Activated naive CD8-positive, alpha-beta T cell treated with anti-CD3 and anti-CD28 coated beads, Interleukin-2, amount 50 U/mL, for 24 hours (primary cell): ENCODE results near the gene NSD2.
"Not testable (repeated sequence)": the region's sequence is repeated elsewhere in the genome, so short reads cannot be mapped to it uniquely, and the experiment has no call there.

Source experiments
- ATAC-seq: fragments of 150-1000 bp; cut with Tn5 transposase; one replicate; pipeline ENCODE4 v1.10.0; 2021
- DNase-seq: peaks from one replicate; pipeline ENCODE4 v3.0.0; 2021
- H3K27ac Mint-ChIP-seq: one replicate; pipeline ENCODE4 v1.8.0; 2021; ENCODE audit warnings: mild to moderate bottlenecking, mixed read lengths
- H3K27me3 Mint-ChIP-seq: one replicate; pipeline ENCODE4 v1.8.0; 2021; ENCODE audit warnings: mixed read lengths
- H3K36me3 Mint-ChIP-seq: one replicate; pipeline ENCODE4 v1.8.0; 2021; ENCODE audit warnings: low read depth, mixed read lengths
- H3K4me1 Mint-ChIP-seq: one replicate; pipeline ENCODE4 v1.8.0; 2021; ENCODE audit warnings: mixed read lengths
- H3K4me3 Mint-ChIP-seq: one replicate; pipeline ENCODE4 v1.8.0; 2021; ENCODE audit warnings: mild to moderate bottlenecking, moderate library complexity, mixed read lengths
- H3K9me3 Mint-ChIP-seq: one replicate; pipeline ENCODE4 v1.8.0; 2021; ENCODE audit warnings: mixed read lengths

The NSD2 gene

GRCh38 chr4:2025817-2026216 is 154.6 kb downstream of the NSD2 start:
- no peak overlapping the region for H3K27ac Mint-ChIP-seq
- DNase-seq = no peak
- ATAC-seq = no peak
- H3K4me1 Mint-ChIP-seq = no peaks in the 10 kb centered on the region
- peaks cover 46% of the 10 kb centered on the region for H3K27me3 Mint-ChIP-seq
- H3K4me3 Mint-ChIP-seq = no peak overlapping the region
- H3K36me3 Mint-ChIP-seq = peaks cover 2% of the 10 kb centered on the region
- peaks cover 6% of the 10 kb centered on the region for H3K9me3 Mint-ChIP-seq

DNA sequence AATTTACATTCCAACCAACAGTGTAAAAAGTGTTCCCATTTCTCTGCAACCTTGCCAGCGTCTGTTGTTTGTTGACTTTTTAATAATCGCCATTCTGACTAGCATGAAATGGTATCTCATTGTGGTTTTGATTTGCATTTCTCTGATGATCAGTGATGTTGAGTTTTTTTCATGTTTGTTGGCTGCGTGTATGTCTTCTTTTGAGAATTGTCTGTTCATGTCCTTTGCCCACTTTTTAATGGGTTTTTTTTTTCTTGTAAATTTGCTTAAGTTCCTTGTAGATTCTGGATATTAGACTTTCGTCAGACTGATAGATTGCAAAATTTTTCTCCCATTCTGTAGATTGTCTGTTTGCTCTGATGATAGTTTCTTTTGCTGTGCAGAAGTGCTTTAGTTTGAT is 155.9 kb downstream of the NSD2 start:
- H3K4me3 Mint-ChIP-seq, H3K4me1 Mint-ChIP-seq, DNase-seq, ATAC-seq, H3K9me3 Mint-ChIP-seq, H3K36me3 Mint-ChIP-seq, H3K27ac Mint-ChIP-seq: not testable (repeated sequence)
- H3K27me3 Mint-ChIP-seq = peaks cover 40% of the 10 kb centered on the region

DNA sequence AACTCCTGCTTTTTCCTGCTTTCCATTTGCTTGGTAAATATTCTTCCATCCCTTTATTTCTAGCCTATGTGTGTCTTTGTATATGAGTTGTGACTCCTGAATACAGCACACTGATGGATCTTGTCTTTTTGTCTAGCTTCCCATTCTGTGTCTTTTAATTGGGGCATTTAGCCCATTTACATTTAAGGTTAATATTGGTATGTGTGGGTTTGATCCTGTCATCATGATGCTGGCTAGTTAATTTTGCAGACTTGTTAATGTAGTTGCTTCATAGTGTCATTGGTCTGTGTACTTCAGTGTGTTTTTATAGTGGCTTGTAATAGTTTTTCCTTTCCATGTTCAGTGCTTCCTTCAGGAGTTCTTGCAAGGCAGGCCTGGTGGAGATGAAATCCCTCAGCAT is 160.0 kb downstream of the NSD2 start:
- peaks cover 37% of the 10 kb centered on the region for H3K27me3 Mint-ChIP-seq

More for the DNA sequence above, 160.0 kb downstream of the NSD2 start:
- ATAC-seq, H3K4me1 Mint-ChIP-seq, H3K27ac Mint-ChIP-seq, H3K9me3 Mint-ChIP-seq, H3K4me3 Mint-ChIP-seq, H3K36me3 Mint-ChIP-seq, DNase-seq: not testable (repeated sequence)
